Measurements from ENCODE around the gene ITPK1.
"Not testable (repeated sequence)": the region's sequence is repeated elsewhere in the genome, so short reads cannot be mapped to it uniquely, and the experiment has no call there.

ITPK1 gene

DNA sequence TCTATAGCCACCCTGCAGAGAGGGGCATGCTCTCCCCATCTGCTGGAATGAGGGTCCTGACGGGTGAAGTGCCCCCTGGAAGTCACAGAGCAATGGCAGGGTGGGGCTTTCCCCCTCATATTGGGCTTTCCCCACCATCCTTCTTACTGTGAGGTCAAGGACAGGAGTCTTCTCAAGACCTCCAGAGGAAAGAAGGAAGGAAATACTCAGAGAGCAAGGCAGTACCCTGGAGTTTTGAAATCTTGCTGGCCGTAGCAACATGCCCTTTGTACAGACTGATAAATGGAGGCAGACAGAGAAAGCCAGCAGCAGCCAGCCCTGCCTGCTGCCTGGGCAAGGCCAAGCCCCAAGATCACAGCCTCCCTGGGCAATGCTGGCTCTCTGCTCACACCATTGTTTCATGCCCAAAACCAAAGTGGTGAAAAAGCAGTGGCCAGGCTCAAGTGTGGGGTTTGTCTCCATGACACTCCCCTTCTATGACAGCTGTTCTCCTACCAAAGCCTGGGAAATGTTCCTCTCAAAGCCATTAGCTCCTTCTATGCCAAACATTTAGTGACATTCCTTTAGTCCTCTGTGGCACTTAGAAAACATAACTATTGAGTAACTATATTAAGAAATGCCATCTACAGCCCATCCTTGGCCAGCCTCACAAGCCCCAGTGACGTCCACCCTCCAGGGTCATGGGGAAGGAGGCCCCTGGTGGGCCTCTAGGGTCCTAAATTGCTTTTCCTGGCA is 13.2 kb upstream of the ITPK1 start:
- no peak for DNase-seq

DNA sequence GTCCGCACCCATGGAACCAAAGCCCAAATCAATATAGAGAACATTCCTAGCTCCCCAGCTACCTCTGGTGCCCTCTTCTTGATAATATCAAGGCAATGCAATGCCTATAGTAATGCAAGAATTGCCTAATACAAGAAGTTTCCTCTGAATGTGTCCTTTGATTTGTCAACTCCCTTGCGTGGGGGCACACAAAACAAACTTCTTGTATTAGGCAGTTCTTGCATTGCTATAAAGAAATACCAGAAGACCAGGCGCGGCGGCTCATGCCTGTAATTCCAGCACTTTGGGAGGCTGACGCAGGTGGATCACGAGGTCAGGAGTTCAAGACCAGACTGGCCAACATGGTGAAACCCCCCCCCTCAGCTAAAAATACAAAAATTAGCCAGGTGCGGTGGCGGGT is 10.4 kb upstream of the ITPK1 start:
- DNase-seq: no peak

DNA sequence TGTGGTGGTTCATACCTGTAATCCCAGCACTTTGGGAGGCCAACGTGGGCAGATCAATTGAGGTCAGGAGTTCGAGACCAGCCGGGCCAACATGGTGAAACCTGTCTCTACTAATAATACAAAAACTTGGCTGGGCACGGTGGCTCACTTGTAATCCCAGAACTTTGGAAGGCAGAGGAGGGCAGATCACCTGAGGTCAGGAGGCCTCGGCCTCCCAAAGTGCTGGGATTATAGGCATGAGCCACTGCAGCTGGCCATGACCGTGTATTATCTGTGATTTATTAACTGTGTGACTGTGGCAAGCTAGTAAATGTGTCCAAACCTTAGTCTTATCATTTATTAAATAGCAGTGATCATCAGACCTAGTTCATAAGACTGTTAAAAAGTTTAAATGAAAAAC is 7.1 kb upstream of the ITPK1 start:
- DNase-seq: no peak

DNA sequence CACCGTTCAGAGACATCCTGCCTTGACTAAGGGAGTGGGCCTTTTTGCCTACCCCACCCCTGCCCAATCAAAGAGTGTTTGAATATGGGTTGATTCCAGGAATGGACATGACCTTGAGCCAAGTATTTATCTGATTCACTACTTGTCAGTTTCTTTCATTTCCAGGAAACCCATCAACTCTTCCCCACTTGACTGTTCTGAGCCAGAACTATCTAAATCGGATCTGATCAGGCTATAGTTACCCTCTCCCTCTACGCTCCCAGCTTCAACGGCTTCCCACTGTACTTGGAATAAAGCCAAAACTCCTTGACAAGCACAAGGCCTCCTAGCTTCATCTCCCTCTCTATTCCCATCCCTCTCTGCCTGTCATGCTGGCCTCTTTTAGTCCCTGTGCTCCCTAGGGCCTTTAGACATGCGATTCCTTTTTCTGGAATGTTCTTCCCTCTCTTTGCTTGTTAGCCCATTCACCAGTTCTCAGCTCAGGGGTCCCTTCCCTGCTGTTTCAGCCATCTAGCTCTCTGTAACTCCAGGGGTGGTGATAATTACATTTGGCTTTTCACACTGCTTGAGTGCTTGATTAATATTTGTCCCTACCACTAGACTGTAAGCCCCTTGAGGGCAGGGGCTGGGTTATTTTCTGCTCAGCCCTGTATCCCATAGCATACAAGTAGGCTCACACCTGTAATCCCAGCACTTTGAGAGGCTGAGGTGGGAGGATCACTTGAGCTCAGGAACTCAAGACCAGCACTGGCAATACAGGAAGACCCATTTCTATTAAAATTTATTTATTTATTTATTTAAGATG is 5.5 kb upstream of the ITPK1 start:
- DNase-seq: peak in 1 of 2 experiments; percentile 30

DNA sequence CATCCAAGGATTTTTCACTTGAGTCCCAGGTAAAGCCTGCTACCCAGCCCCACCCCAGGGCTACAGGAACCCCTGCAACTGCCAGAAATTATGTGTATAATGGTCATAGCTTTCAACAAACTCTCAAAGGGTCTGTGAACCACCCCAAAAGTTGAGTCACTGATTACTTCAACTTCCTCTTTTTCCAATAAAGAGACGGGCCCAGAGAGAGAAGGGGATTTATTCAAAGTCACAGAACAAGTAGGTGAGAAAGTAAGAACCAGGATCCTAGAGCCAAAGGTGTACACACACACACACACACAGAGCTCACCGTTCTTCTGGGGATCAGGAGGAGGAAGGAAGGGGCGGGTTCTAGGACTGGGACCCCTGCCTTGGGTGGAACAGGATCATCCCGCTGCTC is 4.8 kb upstream of the ITPK1 start:
- no peak for DNase-seq

DNA sequence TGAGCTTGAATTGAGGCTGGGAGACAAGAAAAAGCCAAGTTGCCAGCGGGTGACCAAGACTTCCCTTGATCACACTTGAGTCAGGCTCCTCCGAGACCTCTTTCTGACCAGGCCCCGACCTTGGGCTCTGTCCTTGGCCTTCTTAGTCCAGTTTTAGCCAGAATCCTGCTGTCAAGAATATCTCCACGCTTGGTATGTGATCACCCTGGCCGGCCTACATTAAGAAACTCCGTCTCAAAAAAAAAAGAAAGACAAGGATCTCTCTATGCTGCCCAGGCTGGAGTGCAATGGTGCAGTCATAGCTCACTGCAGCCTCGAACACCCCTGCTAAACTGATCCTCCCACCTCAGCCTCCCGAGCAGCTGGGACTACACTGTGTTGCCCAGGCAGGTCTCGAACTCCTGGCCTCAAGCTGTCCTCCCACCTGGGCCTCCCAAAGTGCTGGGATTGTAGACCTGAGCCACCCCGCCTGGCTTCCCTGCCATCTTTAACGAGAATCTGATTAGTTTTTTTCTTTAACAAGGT is 1.0 kb upstream of the ITPK1 start:
- DNase-seq: no peak

DNA sequence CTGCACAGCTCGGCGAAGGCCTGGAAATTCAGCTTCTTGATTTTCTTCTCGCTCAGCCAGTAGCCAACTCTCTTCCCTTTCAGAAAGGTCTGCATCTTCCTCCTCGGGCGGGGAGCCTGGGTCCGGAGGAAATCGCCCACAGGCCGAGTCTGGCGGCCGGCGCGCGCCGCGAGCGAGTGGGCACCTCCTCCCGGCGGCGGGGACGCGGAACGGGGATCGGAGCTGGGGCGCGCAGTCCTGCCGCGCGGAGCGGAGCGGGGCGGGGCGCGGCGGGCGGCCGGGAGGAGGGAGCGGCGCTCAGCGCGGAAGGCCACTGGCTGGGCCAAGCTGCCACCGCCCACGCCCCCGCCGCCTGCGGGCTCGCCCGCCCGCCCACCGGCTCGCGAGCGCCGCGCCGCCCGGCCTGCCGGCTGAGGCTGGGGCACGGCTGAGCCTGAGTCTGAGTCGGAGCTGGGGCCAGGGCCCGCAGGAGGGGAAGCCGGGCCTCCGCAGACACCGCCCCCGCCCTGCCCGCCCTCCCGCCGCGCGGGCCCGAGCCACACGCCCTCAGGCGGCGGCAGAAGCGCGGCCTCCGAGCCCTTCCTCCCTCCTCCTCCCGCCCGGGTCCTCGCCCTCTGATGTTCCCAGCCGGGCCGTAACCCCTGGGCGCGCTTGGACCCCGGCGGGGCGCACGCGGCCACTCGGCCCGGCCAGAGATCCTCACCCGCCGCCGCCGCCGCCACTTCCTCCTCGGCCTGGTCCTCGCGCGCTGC is 480 bp downstream of the ITPK1 start:
- DNase-seq: peak; percentile 79 to 91

DNA sequence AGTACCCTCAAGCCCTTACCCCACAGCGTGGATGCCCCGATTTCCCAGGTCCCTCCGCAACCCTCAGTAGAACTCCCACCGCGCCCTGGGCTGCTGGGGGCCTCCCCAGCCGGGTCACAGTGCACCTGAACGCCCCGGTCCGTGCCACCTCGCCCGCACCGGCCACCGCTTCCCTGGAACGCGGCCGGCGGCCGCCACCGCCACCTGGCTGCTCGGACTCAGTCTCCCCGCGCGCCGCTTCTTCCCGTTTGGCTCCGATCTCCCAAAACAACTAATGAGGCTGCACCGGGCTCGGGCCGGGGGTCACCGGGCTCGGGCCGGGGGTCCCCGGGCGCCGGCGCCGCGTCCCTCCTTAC is 1.0 kb downstream of the ITPK1 start:
- DNase-seq: no peak

DNA sequence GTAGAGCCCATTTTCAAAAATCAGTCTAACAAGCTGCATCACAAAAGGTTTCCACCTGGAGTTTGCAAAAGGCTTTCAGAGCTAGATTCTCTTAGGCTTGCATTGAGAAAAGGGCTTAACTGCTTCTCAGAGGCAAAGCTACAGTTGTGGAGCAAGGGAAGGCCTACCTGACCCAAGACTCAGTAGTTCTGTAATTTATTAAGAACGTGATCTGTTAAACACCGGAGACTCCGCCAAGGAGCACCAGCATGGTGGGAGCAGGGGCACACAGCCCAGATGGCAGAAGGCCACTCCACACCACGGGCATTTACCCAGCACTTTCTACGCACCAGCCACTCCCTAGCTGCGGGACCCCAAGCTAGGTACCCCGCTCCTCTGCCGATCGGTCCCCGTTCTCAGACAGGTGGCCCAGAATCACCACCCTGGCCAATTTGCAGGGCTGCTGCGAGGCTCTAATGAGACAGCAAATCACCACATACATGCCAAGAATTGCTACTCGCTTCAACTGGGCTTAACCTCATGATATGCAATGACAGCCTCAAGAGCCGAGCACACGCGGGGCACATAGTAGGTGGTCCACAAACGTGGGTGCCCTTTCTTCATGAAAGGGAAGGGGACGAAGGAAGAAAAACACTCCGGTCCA is 1.5 kb downstream of the ITPK1 start:
- peak in 1 of 2 experiments; percentile 47 for DNase-seq

DNA sequence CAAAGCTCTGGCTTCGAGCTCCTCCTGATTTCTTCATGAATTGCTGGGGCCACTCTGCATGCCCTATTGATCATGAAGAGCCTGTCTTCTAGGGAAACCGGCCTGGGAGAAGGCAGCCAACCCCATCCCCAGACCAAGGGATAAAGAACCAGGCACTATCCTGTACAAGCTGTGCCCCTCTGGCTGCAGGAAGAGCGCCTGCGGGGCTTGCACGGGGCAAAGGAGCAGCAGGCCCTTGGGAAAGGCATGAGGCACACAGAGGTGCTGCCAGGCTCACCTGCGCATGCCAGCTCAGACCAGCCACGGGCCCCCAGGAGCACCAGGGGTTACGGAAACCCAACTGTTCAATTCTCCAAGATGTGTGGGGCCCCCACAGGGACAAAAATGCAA is 2.1 kb downstream of the ITPK1 start:
- no peak for DNase-seq

DNA sequence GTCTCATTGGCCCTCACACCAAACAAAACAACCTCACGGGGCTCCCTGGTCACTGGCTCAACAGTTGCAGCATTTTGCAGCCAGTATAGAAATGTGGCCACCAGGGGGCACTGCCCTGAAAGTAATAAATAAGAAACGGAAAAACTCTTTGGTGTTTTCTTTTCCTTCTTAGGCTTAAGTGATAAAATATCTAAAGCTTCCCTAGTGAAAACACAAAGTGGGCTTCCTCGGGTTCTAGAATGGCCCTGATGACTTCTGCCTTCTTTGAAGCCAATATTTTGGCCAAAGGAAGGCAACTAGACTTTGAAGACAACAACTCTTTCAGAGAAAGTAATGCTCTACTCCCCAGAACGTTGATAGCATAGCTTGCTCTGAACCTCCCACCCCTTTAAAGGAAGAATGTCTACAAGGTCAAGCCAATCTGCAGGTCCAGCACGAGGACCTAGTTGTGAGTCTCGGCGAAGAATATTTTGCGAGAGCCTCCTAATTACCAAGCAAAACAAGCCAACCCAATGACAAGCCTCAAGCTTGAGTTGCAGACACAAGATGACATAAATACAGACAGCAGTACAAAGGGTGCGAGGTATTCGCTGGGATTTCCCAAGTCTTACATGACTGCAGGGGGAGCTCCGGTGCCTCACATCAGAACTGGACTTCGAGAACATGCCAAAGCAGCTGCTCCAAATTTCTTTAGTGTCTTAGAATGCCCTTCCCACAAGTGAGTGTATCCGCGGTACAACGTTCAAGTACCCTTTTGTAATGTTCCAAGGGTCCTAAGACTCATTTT is 2.6 kb downstream of the ITPK1 start:
- peak; percentile 76 to 91 for DNase-seq

DNA sequence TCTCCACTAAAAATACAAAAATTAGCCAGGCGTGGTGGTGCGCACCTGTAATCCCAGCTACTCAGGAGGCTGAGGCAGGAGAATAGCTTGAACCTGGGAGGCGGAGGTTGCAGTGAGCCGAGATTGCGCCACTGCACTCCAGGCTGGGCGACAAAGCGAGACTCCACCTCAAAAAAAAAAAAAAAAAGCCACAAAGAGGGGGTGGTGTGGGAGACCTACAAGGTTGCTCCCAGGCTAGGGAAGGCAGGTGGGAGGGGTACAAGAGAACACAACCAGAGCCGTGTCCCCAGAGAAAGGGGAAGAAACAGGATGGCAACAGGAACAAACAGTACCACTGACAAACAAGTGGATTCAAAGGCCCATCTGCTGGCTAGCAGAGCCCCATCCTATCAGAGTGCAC is 4.2 kb downstream of the ITPK1 start:
- not testable (repeated sequence) for DNase-seq

DNA sequence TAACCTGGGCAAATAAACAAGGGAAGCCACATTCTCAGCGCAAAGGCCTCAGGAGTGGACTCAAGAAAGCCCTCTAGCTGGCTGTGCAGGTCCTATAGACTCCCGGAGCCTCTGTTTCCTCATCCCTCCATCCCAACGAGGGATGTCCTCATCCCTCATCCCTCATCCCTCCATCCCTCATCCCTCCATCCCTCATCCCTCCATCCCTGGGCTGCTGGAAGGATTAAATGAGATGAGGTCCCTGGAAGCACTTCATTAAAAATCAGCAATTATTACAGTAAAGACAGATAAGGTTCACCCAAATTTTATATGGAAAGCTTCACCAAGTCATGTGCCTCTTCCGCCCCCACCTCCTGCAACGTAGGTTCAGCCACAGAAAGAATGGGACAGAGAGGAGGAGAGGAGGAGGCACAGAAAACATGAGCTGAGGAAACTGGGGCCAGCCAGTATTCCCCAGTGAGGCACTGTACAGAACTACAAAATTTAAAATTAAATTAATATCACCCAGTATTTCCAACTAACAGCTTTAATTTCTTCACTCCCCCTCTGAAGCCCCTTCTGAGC is 4.8 kb downstream of the ITPK1 start:
- DNase-seq: no peak

DNA sequence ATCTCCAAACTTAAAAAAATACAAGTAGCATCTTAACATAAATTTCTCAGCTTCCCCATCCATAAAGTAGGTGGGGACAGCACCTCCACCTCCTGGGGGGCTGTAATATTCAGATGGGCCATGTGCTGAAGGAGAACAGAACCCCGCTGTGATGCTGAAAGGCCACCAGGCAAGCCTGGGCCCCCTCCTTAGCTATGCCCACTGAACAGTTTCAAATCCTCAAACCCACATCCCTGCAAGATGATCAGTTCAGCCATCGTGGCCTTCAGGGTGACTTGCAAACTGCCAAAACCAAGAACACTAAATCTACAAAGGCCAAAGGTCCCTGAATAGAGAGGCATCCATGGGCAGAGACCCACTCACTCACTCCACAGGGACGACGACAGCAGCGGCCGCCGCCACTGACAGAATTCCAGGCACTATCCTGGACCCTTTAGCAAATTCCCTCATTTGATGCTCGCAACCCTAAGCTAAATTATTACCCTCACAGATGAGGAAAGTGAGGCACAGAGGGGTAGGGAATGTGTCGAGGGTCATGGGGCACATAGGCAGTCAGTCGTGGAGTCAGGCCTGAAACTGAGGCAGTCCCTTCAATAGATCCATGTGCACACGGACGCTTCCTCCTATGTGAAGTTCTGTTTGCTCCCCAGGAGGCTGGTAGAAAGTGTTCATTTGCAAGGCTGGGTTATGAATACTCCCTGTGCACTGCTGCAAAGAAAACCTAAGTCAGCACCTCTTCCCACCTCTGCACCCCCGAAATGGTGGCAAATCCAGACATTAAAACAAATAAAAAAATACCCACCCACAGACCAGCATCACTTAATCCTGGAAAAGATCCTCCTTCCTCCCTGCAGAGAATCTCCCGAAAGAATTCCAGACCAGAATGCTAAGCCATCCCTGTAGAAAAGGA is 5.9 kb downstream of the ITPK1 start:
- no peak for DNase-seq

DNA sequence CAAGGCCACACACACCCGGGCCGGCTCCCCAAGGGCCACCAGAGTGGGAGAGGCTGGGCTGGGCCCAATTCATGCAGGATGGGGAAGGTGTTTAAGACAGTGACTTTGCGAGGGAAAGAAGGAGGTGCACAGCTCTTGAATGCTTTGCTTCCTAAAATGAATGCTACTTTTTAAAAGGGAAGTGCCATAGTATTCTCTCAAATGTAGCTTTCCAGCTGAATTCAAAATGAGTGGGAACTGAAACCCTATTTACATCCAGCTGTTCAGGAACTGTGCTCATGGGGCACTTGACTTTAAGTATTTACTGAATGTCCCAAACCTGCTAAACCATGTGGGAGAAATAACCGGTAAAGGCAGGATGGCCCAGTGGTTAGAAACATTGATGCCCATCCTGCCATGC is 7.6 kb downstream of the ITPK1 start:
- DNase-seq: no peak

DNA sequence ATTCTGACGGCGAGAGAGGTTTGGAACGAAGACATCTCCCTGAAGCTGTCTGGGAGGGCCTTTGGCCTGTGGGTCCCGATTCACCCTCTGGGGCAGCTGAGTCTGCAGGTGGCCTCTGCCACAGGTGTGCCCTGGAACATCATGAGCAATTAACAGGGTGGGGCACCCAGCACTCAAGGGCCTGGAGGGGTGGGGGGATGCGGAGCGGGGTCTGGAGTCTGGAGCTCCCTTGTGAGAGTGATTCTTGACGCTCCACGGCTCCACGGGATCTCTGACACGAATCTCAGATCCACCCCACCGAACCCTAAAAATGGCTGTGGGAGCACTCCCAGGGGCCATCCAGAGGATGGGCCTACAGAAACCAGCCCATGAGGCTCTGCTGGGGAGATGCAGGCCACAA is 8.3 kb downstream of the ITPK1 start:
- DNase-seq: no peak

DNA sequence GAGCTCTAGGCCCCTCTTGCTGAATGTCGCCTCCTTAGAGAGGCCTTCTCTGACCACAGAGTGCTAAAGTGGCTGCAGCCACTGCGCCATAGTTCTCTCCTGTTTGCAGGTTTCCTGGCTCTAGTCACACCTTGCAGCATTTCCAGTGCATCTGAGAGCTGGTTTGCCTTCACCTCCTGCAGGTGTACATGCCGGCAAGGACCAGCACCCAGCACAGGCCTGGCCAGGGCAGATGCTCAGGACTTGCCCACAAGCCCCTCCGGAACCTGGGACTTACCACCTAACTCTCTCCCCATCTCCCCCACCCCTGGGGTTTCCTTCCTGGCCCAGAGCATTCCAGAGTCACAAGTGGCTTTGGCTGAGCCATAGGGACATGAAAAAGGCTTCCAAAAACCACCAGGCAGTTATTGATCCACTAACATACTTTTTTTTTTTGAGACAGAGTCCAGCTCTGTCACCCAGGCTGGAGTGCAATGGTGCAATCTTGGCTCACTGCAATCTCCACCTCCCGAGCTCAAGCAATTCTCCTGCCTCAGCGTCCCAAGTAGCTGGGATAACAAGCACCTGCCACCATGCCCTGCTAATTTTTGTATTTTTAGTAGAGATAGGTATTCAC is 9.1 kb downstream of the ITPK1 start:
- DNase-seq: no peak

DNA sequence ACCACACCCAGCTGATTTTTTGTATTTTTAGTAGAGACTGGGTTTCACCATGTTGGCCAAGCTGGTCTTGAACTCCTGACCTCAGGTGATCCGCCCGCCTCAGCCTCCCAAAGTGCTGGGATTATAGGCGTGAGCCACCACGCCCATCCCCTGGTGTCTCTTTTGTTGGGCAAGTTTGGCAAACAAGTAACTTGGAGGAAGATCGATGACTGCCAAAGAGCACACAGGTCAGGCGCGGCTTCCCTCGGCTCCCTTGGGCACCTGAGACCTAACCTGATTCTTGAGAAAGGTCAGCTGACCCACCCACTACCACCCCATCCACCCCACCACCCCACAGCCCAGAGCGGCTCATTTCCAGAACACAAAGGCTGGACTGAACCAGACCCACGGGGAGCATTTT is 9.9 kb downstream of the ITPK1 start:
- DNase-seq: not testable (repeated sequence)

DNA sequence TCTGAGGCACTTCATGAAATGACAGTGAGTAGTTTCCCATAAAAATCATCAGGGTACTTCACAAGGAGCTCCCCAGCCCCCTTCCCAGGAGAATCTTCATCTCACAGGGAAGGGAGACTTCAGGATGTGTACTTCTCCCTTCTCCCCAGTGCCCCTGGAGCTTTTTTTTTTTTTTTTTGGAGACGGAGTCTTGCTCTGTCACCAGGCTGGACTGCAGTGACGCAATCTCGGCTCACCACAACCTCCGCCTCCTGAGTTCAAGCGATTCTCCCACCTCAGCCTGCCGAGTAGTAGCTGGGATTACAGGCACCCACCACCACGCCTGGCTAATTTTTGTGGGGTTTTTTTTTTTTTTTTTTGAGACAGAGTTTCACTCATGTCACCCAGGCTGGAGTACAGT is 10.4 kb downstream of the ITPK1 start:
- DNase-seq: no peak

DNA sequence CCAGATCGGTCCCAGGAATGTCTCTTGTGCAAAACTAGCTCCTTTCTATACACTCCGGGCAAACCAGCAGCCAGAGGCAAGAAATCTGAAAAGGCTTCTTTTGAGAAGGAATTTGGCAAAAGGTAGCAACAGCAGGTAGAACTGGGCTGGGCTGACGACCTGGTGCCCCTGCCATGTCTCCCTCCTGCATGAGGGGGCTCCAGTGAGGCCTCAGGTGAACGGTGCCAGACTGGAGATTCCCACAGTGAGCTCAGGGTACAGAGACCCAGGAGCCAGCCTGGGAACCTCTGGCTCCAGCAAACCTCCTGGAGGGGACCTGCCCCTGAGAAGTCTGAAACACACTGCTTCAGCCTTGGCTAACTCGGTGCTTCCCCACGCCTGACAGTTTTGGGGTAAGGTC is 10.8 kb downstream of the ITPK1 start:
- no peak for DNase-seq

All from NCI-H524 (cell line).